HCT116 (cell line): ENCODE data around the gene SLC39A5. TPM values are rescaled to one million over a fixed set of nuclear protein-coding genes. Genes with fewer than 3 reads are reported as not detected.

ENCODE experiments used
- ATAC-seq: fragments of 200-7000 bp; cut with Tn5 transposase; 2 replicates; pipeline ENCODE4 v1.9.1; 2020; ENCODE audit warnings: mild to moderate bottlenecking, moderate library complexity
- BruUV-seq: library from RNA; stranded (reverse); fragments of 400-500 nt; replicated peaks from 2 replicates; lab custom pipeline; 2021; lab: Mats Ljungman, UMichigan
- CTCF ChIA-PET: fragments of 300-600 bp; sonication (Branson Sonifier 250); formaldehyde crosslinking; loops from one replicate; lab custom pipeline; 2021; ENCODE audit warnings: antibody characterized with exemption; lab: Charles Lee
- POLR2A ChIA-PET: fragments of 300-600, 350-600 bp; sonication (Branson Sonifier 250); formaldehyde crosslinking; loops from one replicate; lab custom pipeline; 2021; ENCODE audit warnings: antibody characterized with exemption; lab: Charles Lee
- RAD21 ChIA-PET, 2 experiments: fragments of 300-600 bp; sonication (Branson Sonifier 250); formaldehyde crosslinking; loops; one replicate each; lab custom pipeline; 2023; ENCODE audit warnings: low total read pairs in 2 of 2; ENCODE audit not compliant: uncharacterized antibody in 2 of 2, unreplicated experiment in 2 of 2, low non-redundant PET in 1 of 2; lab: Charles Lee
- DNase-seq: peaks from one replicate; pipeline ENCODE4 v3.0.0-alpha.2; 2010; ENCODE audit warnings: low read depth, low spot score
- H2AFZ ChIP-seq: fragments of 200-600 bp; shearing (Covaris generic), sonication (generic); 2 replicates; pipeline ENCODE4 v1.6.1; 2017; ENCODE audit warnings: low read depth, mixed run types, mixed read lengths, antibody characterized with exemption, low read length; ENCODE audit not compliant: poor library complexity, severe bottlenecking
- H3K27ac ChIP-seq: 2 replicates; pipeline ENCODE4 v1.5.1; 2012; ENCODE audit warnings: low read depth, low read length
- H3K27me3 ChIP-seq: fragments of 200-600 bp; sonication (generic); 2 replicates; pipeline ENCODE4 v1.6.1; 2016; ENCODE audit warnings: mixed run types, low read length, mixed read lengths; ENCODE audit not compliant: insufficient read depth
- H3K36me3 ChIP-seq, 2 experiments: fragments of 200-500 bp in 1 of 2; fragments of 200-600 bp in 1 of 2; sonication (Bioruptor generic) in 1 of 2; sonication (generic) in 1 of 2; 2 replicates each; pipeline versions ENCODE4 v1.5.1 to v1.6.1; 2014 to 2016; ENCODE audit warnings: low read length in 2 of 2, inconsistent platforms in 1 of 2, mixed read lengths in 1 of 2, mixed run types in 1 of 2; ENCODE audit not compliant: insufficient read depth in 2 of 2, control insufficient read depth in 1 of 2
- H3K4me1 ChIP-seq, 2 experiments: fragments of 200-600 bp in 1 of 2; sonication (generic) in 1 of 2; 2 replicates each; pipeline versions ENCODE4 v1.5.1 to v1.6.1; 2012 to 2017; ENCODE audit warnings: low read length in 2 of 2, inconsistent platforms in 1 of 2, mild to moderate bottlenecking in 1 of 2, mixed read lengths in 1 of 2, mixed run types in 1 of 2, moderate library complexity in 1 of 2; ENCODE audit not compliant: insufficient read depth in 2 of 2, control insufficient read depth in 1 of 2
- H3K4me2 ChIP-seq: fragments of 200-600 bp; sonication (generic); 2 replicates; pipeline ENCODE4 v1.6.1; 2017; ENCODE audit warnings: mixed run types, low read length, mixed read lengths
- H3K4me3 ChIP-seq, 2 experiments: fragments of 200-600 bp in 1 of 2; sonication (generic) in 1 of 2; replicated peaks in 1 of 2; 2 replicates each; pipeline ENCODE4 v1.5.1; 2011 to 2016; ENCODE audit warnings: low read length in 2 of 2, control low read depth in 1 of 2, low read depth in 1 of 2, mild to moderate bottlenecking in 1 of 2, mixed read lengths in 1 of 2, mixed run types in 1 of 2
- H3K79me2 ChIP-seq: fragments of 200-600 bp; sonication (generic); 2 replicates; pipeline ENCODE4 v1.6.1; 2017; ENCODE audit warnings: mild to moderate bottlenecking, mixed run types, low read length, moderate library complexity, mixed read lengths; ENCODE audit not compliant: insufficient read depth
- H3K9ac ChIP-seq: fragments of 200-600 bp; sonication (generic); 2 replicates; pipeline ENCODE4 v1.6.1; 2016; ENCODE audit warnings: low read length, mixed read lengths
- H3K9me2 ChIP-seq: fragments of 200-600 bp; sonication (generic), shearing (Covaris generic); 2 replicates; pipeline ENCODE4 v1.6.1; 2017; ENCODE audit warnings: mixed run types, mild to moderate bottlenecking, moderate library complexity; ENCODE audit not compliant: insufficient read depth
- H3K9me3 ChIP-seq, 2 experiments: fragments of 200-500 bp in 1 of 2; fragments of 200-600 bp in 1 of 2; sonication (Bioruptor generic) in 1 of 2; sonication (generic) in 1 of 2; 2 replicates each; pipeline ENCODE4 v1.6.1; 2014 to 2017; ENCODE audit warnings: low read length in 2 of 2, mixed read lengths in 2 of 2, inconsistent platforms in 1 of 2, low read depth in 1 of 2, mild to moderate bottlenecking in 1 of 2, mixed run types in 1 of 2, moderate library complexity in 1 of 2; ENCODE audit not compliant: control insufficient read depth in 1 of 2, insufficient read depth in 1 of 2
- H4K20me1 ChIP-seq: fragments of 200-600 bp; sonication (generic), shearing (Covaris generic); 2 replicates; pipeline ENCODE4 v1.6.1; 2017; ENCODE audit warnings: mixed run types, mild to moderate bottlenecking, moderate library complexity; ENCODE audit not compliant: insufficient read depth
- ATF3 ChIP-seq: IDR thresholded peaks from 2 replicates; pipeline ENCODE4 v1.6.1; 2012
- CBX3 ChIP-seq: IDR thresholded peaks from 2 replicates; pipeline ENCODE4 v1.6.1; 2012; ENCODE audit warnings: low read depth
- FOSL1 ChIP-seq: IDR thresholded peaks from 2 replicates; pipeline ENCODE4 v1.6.1; 2012; ENCODE audit warnings: low read depth
- MAX ChIP-seq: IDR thresholded peaks from 2 replicates; pipeline ENCODE4 v1.6.1; 2012
- POLR2A ChIP-seq: IDR thresholded peaks from 2 replicates; pipeline ENCODE4 v1.7.0; 2011; ENCODE audit warnings: borderline replicate concordance; ENCODE audit not compliant: insufficient read depth, insufficient read length; ENCODE audit errors: extremely low read depth
- RAD21 ChIP-seq: IDR thresholded peaks from 2 replicates; pipeline ENCODE4 v1.6.1; 2012; ENCODE audit warnings: low read depth, mild to moderate bottlenecking
- REST ChIP-seq: IDR thresholded peaks from 2 replicates; pipeline ENCODE4 v1.6.1; 2012; ENCODE audit warnings: low read depth
- SP1 ChIP-seq: IDR thresholded peaks from 2 replicates; pipeline ENCODE4 v1.6.1; 2012; ENCODE audit warnings: low read depth
- SRF ChIP-seq: IDR thresholded peaks from 2 replicates; pipeline ENCODE4 v1.6.1; 2012; ENCODE audit warnings: low read depth
- TCF7L2 ChIP-seq: IDR thresholded peaks from 2 replicates; pipeline ENCODE4 v1.7.0; 2011; ENCODE audit warnings: borderline replicate concordance, inconsistent platforms; ENCODE audit not compliant: insufficient read depth, insufficient read length; ENCODE audit errors: extremely low read depth
- YY1 ChIP-seq: IDR thresholded peaks from 2 replicates; pipeline ENCODE4 v1.6.1; 2011; ENCODE audit warnings: low read length, low read depth, moderate library complexity, mild to moderate bottlenecking; ENCODE audit not compliant: insufficient replicate concordance; ENCODE audit errors: extremely low read depth
- ZNF274 ChIP-seq: fragments of 200-500 bp; sonication (Bioruptor generic); IDR thresholded peaks from 2 replicates; pipeline ENCODE4 v1.6.1; 2014; ENCODE audit warnings: mild to moderate bottlenecking, low read depth, low read length, inconsistent platforms
- intact Hi-C: fragments of 100-400 bp; cut with micrococcal nuclease; formaldehyde crosslinking; loops from 2 replicates; pipeline ENCODE4 v1.10.0; 2022
- total RNA-seq: library from RNA; stranded (reverse); gene quantifications from one replicate; pipeline ENCODE4 v1.2.1, GENCODE V29; 2021; ENCODE audit not compliant: unreplicated experiment

The SLC39A5 gene
- total RNA-seq, 1 experiment from 2014 or later = 0.66 TPM

GRCh38 chr12:56229082-56229481 lies 769 bp upstream of the SLC39A5 start:
- H3K36me3 ChIP-seq = no peaks in the 10 kb centered on the region
- ChIA-PET RAD21 (no interaction called here), POLR2A (no interaction called here), CTCF (no interaction called here)
- H3K4me2 ChIP-seq = no peak overlapping the region
- H3K9ac ChIP-seq = no peak overlapping the region
- no peak overlapping the region for H3K27ac ChIP-seq
- no peak for ATAC-seq
- H3K79me2 ChIP-seq = peaks cover 3% of the 10 kb centered on the region; the same call in 1 of the 2 replicates
- H3K4me1 ChIP-seq = peaks cover 0 to 9% of the 10 kb centered on the region in 2 experiments; a peak in 1 of 4 replicates
- no peaks in the 10 kb centered on the region for H3K27me3 ChIP-seq
- no peaks in the 10 kb centered on the region for H3K9me2 ChIP-seq
- H2AFZ ChIP-seq = no peak overlapping the region
- no peak overlapping the region for H3K4me3 ChIP-seq
- no peaks in the 10 kb centered on the region for H3K9me3 ChIP-seq
- BruUV-seq = no TSS peak
- DNase-seq = no peak
- no peaks in the 10 kb centered on the region for H4K20me1 ChIP-seq
- TF ChIP-seq TCF7L2 = no peak
- intact Hi-C loops = no loop called here

- ATAC-seq (peak; percentile 19; the same call in 1 of the 2 replicates), DNase-seq (no peak)
- ChIA-PET POLR2A (no interaction called here), CTCF (no interaction called here), RAD21 (no interaction called here)
- no peak overlapping the region for H3K4me2 ChIP-seq
- H3K9ac ChIP-seq = no peak overlapping the region
- no peak overlapping the region for H3K27ac ChIP-seq
- no peak for TF ChIP-seq ATF3
- no peak for TF ChIP-seq SRF
- no peak for TF ChIP-seq POLR2A
- no peak for TF ChIP-seq FOSL1
- no peak for TF ChIP-seq SP1
- no peak for TF ChIP-seq YY1
- TF ChIP-seq CBX3 = no peak
- TF ChIP-seq MAX = no peak
- TF ChIP-seq RAD21 = no peak
- TF ChIP-seq REST = no peak
- TF ChIP-seq TCF7L2 = no peak
- TF ChIP-seq ZNF274 = no peak
- no peaks in the 10 kb centered on the region for H4K20me1 ChIP-seq
- no peak overlapping the region for H3K4me3 ChIP-seq
- peaks cover 0 to 2% of the 10 kb centered on the region in 2 experiments; a peak in 1 of 4 replicates for H3K36me3 ChIP-seq
- H3K9me3 ChIP-seq = no peaks in the 10 kb centered on the region
- no peak overlapping the region for H2AFZ ChIP-seq
- no peaks in the 10 kb centered on the region for H3K79me2 ChIP-seq
- H3K9me2 ChIP-seq = no peaks in the 10 kb centered on the region
- H3K4me1 ChIP-seq = peaks cover 0 to 6% of the 10 kb centered on the region in 2 experiments; a peak in 1 of 4 replicates
- intact Hi-C loops = no loop called here
- no peaks in the 10 kb centered on the region for H3K27me3 ChIP-seq
- BruUV-seq = no TSS peak
Observed at GRCh38 chr12:56230432-56231183, 757 bp downstream of the SLC39A5 start.
